HG03280 (cell line): ENCODE measurements around the gene SVOP.
"Not testable (repeated sequence)": the region's sequence is repeated elsewhere in the genome, so short reads cannot be mapped to it uniquely, and the experiment has no call there.

ENCODE experiments used
- ATAC-seq: cut with Tn5 transposase; IDR thresholded peaks from one replicate; pipeline ENCODE4 v1.9.1; 2021; ENCODE audit warnings: mild to moderate bottlenecking, moderate library complexity; ENCODE audit not compliant: unreplicated experiment

Gene SVOP

DNA sequence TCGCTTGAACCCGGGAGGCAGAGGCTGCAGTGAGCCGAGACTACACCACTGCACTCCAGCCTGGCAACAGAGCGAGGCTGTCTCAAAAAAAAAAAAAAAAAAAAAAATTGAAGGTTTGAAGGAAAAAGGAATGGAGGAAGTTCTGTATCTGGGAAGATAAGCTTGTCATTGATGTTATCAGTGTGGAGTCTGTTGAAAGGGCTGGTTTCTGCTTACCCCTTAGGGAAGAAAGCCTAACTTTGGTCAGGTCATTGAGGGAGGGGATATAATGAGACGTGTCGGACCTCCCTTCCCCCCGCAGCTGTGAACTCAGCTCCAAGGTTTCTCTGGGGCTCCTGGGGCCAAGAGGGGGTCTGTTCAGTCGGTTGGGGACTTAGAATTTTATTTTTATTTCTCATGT lies 124.5 kb downstream of the SVOP start:
- no peak for ATAC-seq

DNA sequence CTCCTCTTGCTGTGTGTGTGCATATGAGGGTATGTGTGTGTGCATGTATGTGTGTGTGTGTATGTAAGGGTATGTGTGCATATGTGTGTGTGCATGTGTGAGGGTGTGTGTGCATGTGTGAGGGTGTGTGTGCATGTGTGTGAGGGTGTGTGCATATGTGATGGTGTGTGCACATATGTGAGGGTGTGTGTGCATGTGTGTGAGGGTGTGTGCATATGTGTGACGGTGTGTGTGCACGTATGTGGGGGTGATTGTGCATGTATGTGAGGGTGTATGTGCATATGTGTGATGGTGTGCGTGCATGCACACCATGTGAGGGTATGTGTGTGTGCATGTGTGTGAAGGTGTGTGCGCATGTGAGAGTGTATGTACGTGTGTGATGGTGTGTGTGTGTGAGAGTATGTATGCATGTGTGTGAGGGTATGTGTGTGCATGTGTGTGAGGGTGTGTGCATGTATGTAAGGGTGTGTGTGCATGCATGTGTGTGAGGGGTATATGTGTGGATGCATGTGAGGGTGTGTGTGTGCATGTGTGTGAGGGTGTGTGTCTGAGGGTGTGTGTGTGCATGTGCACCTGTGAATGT lies 125.6 kb downstream of the SVOP start:
- no peak for ATAC-seq

DNA sequence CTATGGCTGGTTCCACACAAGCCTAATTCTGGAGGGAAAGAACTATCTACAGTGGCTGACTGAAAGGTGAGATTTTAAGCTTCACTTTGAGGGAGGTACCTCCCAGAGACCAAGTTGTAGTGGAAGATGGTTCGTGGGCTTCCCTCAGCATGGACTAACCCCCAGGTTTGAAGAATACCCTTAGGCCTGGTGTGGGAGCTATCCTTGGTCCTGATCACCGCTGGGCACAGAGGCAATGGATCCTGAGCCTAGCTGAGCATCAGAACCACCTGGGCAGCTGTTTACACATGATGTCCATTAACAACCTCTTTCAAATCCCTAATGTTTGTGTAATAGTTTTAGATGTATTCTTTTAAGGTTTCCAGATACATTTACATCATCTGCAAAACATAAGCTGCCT lies 130.7 kb downstream of the SVOP start:
- ATAC-seq = no peak

DNA sequence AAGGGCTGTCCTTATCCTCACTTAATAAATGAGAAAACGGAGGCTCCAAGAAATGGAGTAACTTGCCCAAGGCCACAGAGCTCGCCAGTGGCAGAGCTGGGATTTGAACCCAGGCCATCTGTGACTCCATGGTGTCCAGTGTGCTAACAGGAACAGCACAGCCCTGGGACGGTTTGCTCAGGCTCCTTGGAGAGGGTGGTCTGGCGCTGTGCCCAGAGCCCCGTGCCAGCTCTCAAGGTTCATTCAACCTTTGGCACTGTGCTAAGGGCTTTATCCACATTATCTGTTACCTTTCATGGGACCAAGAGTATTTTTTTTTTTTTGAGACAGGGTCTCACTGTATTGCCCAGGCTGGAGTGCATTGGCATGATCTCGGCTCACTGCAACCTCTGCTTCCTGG lies 132.8 kb downstream of the SVOP start:
- ATAC-seq = no peak

DNA sequence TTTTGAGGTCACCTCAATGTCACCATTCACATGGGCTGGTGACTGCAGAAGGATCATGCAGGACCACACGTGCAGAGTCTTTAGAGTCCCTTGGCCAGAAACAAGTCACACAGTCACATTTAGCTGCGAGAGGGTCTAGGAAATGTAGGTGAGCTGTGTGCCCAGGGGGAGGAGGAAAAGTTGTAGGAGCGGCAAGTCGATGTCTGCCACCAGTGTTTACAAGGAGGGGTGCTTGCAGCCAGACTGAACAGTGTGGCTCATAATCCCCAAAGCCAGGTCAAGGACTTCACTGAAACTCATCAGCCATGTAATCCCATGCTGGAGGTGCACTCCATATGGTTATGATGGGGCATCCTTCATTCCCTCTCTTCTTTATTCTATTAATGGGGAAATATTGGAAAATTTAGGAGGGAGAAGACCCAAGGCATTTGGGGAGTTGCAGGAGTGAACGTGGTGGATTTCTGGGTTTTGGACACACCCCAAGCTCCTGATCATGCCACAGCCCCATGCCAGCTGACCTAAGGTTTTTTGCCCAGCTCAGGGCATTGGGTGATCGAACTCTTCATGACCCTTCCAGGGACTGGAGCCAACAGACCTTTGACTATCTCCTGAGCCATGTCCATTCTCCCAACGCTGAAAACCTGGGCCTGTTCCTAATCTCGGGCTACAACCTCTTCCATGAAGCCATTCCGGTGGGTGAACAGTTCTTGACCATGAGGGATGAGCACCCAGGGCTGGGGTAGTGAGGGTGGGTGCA lies 133.8 kb downstream of the SVOP start:
- no peak for ATAC-seq

DNA sequence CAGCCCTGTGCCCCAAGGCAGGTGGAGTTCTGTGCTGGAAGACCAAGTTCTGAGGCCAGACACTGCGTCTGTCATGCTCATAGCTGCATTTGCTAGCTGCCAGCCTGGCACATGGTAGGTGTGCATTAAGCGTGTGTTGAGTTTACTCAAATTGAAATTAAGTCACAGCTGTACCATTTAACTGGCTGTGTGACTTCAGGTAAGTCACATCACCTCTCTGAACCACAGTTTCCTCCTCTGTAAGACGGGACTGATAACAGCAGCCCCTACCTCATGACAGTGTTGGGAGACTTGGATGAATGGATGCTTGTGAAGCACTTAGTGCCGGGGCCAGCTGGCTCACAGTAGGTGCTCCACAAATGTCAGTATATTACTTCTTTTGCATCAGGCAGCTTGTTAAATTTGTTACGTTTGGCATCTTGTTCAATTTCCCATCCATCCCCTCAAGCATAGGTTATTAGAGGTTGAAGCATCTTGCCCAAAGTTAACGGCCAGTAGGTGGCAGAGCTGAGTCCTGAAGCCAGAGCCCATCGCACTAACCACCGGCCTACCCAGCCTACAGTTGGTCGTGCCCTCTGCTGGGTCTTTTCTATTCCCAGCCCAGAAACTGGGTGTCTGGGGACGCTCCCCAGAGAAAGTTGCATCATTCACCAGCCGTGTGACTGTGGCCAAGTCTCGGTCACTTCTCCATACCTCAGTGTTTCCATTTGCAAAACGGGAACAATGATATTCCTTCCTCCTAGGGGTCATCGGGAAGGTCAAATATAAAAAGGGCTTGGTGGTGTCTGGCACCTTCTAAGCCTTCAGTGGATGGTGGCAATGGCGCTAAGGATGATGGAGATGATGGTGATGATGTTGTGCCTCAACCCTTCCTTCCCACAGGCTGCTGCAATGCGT lies 136.5 kb downstream of the SVOP start:
- no peak for ATAC-seq

DNA sequence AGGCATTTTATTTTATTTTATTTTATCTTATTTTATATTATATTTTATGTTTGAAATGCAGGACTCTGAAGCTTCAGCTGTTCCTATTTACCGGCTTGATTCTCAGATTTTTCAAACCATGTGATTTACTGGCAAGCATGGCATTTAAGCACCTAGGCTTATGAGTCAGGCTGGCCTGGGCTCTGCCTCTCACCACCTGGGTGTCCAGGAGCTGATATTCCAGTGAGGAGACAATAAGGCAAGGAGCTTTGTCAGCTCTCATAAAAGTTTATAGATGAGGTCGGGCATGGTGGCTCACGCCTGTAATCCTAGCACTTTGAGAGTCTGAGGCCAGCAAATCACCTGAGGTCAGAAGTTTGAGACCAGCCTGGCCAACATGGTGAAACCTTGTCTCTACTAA lies 138.9 kb downstream of the SVOP start:
- ATAC-seq = no peak

DNA sequence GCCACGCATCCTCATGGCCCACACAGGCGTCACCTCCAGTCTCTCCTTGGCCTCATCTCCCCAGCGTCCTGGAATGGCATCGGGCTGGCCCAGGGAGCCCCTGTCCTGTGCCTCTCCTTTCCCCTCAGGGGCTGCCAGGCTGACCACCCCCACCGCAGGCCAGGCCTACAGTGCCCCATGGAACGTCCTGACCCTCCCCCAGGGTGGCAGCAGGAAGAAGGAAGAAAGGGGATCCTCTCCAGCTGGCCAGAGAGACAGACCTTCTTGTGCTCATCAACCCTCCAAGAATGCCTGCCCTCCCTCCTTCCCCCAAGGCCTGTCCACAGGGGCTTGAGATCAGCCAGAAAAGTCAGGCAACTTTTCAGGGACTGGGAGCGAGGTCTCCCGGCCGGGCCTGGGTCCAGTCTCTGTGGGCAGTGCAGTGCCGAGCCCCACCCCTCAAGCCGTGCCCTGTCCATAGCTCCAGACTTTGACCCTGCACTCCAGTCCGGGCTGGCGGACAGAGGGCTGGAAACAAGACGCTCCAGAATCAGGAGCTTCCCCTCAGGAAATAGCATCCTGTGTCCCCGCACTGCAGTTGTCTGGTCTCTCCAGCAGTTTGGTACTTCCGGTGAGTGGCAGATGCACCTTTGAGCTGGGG lies 141.1 kb downstream of the SVOP start, which contains the start of gene DAO:
Gene DAO, plus strand, starts transcription at position 478 of the 640 bp plus-strand sequence. CDS start 4,915 bp downstream, outside the sequence.
- ATAC-seq = no peak

DNA sequence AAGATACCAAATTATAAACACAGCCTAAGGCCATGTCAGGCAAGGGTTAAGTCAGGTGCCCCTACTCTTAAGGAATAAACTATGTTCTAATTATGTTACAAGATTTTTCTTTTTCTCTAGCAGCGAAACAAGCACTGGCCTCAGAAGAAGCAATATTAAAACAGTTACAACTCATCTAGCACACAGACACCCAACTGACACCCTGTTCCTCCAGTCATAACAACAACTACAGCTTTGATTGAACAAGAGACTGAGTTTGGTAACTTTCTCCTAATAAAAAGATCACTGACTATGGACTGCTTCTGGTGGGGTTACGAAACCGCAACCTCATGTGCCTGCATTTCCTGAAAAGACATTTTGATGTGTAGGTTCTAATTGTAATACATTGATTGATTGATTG lies 144.3 kb downstream of the SVOP start:
- no peak for ATAC-seq

DNA sequence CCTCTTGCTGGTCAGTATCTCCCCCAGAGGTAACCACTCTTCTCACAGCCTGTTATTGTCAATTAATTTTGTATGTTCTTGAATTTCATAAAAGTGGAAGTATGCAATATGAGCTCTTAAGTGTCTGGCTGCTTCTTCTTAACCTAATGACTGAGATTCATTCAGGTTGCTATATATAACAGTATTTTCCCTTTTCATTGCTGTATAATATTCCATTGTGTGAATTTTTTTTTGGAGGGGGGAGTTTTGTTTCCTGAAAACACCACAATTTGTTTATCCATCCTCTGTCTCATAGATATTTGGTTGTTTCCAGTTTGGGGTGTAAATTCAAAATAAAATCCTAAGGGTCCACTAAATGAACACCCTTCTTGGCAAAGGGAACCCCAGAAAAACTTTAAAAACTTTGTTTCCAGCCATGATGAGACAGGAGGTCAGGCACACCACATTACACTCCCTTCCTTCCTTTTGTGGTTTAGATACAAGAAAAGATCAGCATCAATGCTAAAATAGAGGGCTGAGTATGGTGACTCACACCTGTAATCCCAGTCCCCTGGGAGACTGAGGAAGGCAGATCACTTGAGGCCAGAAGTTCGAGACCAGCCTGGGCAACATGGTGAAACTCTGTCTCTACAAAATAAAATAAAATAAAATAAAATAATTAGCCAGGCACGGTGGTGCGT lies 145.0 kb downstream of the SVOP start:
- ATAC-seq = no peak

DNA sequence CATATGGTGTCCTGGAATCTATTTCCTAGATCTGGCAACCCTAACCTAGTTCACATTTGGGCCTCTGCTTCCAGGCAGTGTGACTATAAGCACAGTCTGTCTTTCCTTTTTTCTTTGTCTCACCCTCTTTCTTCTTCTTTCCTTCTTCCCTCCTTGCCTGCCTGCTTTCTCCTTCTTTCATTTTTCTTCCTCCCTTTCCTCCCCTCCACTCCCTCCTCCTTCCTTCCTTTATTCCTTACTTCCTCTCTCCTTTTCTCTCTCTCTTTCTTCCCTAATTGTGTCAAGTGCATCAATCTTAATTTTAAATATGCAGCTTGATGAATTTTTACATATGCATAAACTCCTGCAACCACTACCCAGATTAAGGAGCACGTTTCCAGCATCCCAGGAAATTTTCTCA lies 145.6 kb downstream of the SVOP start:
- no peak for ATAC-seq

DNA sequence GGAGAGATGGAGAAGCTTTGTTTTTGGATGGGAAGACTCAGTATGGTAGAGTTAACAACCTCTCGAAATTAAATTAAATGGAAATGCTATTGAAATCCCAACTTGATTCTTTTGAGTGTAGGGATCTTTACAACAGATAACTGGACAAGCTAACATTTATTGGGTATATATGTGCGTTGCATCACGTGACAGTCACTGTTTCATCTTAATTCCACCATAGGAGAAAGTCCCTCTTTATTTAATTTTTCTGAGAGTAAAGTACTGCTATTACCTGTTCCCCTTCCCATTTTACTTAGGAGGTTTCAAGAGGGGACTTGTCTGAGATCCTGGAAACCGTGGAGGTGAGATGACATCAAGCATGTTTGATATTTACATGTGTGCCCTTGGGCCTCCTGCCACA lies 152.1 kb downstream of the SVOP start:
- ATAC-seq = no peak

DNA sequence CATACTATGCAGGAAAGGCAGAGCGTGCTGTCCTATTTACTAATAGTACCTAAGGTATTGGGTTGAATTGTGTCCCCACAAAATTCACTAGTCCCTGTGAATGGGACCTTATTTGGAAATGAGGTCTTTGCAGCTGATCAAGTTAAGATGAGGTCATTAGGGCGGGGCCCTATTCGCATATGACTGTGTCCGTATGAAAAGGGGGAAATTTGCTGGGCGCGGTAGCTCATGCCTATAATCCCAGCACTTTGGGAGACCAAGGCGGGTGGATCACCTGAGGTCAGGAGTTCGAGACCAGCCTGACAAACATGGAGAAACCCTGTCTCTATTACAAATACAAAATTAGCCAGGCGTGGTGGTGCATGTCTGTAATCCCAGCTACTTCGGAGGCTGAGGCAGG lies 154.8 kb downstream of the SVOP start:
- not testable (repeated sequence) for ATAC-seq

DNA sequence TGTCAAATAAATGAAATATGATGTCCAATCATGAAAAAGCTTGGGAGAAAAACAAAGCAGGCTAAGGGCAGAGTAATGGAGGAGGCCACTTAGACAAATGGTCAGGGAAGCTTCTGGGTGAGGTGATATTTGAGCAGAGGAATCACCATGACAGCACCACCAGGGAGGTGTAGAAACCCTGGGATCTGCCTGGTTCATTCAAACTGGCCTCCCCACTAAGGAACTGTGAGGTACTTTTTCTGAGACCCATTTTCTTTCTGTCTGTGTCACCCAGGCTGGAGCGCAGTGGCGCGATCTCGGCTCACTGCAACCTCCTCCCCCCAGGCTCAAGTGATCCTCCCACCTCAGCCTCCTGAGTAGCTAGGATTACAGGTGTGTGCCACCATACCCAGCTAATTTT lies 155.7 kb downstream of the SVOP start:
- ATAC-seq = no peak

DNA sequence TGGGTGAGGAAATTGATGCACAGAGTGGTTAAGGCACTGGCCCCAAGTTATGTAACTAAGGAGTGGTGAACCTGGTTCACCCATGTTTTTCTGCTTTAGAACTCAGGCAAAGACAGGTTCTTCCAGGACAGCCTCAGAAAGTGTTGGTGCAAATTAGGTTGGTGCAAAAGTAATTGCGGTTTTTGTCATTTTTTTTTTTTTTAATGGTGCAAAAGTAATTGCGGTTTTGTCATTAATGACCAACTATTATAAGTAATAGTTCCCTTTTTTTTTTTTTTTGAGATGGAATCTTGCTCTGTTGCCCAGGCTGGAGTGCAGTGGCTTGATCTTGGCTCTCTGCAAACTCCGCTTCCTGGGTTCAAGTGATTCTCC lies 158.3 kb downstream of the SVOP start:
- no peak for ATAC-seq

DNA sequence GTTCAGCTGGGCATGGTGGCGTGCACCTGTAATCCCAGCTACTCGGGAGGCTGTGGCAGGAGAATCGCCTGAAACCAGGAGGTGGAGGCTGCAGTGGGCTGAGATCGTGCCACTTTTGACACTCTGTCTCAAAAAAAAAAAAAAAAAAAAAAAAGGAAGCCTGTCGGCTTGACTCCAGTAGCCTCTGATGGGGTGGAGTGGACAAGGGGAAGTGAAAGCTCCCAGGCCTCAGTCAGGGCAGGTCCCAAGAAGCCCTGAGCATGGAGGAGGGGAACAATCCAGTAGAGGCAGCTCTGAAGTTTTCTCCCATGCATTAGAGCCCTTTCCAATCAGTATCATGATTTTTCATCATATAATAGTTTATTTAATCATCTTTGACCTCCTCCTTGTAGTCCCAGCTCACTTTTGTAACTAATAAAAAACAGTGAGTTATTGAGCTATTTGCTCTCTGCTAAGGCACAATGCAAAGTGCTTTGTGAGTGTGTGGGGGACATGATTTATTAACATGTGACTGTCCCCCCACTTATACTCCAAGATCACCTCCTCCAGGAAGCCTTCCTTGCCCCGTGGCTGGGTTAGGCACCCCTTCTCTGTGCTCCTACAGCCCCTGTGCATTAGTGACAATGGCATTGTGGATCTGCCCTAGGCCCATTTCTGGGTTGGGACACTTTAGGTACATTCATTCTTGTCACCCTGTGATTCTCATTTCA lies 158.8 kb downstream of the SVOP start:
- ATAC-seq = no peak

DNA sequence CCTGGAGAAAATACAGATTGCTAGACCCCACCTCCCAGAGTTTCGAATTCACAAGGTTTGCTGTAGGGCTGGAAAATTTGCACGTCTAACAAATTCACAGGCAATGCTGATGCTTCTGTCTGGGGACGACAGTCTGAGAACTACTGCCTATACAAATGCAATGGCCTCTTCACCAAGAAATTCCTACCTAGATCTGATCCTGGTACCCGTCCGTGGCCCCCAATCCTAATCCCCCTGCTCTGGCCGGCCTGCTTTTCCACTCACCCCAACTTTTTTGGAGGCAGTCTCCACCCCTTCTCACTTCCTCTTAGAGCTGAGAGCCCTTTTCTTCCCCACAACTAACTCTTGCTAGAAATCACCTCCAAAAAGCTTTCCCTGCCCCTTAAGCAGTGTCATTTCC lies 160.4 kb downstream of the SVOP start:
- no peak for ATAC-seq

DNA sequence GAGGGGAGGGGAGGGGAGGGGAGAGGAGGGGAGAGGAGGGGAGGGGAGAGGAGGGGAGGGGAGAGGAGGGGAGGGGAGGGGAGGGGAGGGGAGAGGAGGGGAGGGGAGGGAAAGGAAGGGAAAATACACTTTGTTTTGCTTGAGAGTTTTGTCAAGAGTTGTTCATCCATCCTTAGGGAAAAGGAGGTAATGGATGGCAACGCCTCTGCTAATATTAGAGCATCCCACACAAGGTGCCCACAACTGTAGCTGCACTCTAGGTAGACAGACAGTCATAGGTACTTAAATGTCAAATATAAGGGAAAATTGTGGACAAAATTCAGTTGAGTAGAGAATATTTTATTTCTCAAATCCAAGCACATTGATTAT lies 161.0 kb downstream of the SVOP start:
- no peak for ATAC-seq

DNA sequence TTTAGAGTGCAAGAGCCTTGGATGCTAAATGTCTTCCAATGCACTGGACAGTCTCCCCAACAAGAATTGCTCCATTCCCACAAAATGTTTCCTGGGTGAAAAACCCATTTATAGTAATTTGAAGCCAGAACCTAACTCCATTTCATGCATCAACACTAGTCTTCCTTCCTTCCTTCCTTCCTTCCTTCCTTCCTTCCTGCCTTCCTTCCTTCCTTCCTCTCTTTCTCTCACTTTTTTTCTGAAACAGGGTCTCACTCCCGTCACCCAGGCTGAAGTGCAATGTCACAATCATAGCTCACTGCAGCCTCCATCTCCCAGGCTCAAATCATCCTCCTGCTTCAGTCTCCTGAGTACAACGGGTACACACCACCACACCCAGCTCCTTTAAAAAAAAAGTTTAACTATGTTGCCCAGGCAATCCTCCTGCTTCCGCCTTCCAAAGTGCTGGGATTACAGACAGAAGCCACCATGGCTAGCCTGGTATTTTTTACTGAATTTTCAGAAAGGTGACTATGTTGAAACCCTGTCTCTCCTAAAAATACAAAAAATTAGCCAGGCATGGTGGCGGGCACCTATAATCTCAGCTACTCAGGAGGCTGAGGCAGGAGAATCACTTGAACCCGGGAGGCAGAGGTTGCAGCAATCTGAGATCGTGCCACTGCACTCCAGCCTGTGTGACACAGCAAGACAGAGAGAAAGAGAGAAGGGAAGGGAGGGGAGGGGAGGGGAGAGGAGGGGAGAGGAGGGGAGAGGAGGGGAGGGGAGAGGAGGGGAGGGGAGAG lies 161.5 kb downstream of the SVOP start:
- ATAC-seq = not testable (repeated sequence)
